ENCODE data around the gene C6orf136.
A peak's percentile ranks its signal among the peaks of the same experiment; 100 is the strongest.

The C6orf136 gene

GRCh38 chr6:30647242-30648116 is 546 bp downstream of the C6orf136 start:
- Histone ChIP-seq H3K4me2 (ENCODE audit: low read length) (peak overlapping the region; percentile 70), H3K27me3 (ENCODE audit: control insufficient read depth, insufficient read depth, low read length) (no peaks in the 10 kb centered on the region), H3K4me3 (ENCODE audit: low read depth, low read length) (peak overlapping the region; percentile 96), H3K79me2 (peaks cover 25% of the 10 kb centered on the region), H3K9me3 (ENCODE audit: control insufficient read depth, low read length) (no peaks in the 10 kb centered on the region), H3K4me1 (peaks cover 9% of the 10 kb centered on the region), H2AFZ (peak overlapping the region; percentile 100), H3K36me3 (ENCODE audit: control insufficient read depth, insufficient read depth, low read length) (no peaks in the 10 kb centered on the region), H3K9ac (peak overlapping the region; percentile 93), H3K27ac (peak overlapping the region; percentile 95)
- TF ChIP-seq CTCF (IDR thresholded peaks at IDR 0.05) = no peak

DNA sequence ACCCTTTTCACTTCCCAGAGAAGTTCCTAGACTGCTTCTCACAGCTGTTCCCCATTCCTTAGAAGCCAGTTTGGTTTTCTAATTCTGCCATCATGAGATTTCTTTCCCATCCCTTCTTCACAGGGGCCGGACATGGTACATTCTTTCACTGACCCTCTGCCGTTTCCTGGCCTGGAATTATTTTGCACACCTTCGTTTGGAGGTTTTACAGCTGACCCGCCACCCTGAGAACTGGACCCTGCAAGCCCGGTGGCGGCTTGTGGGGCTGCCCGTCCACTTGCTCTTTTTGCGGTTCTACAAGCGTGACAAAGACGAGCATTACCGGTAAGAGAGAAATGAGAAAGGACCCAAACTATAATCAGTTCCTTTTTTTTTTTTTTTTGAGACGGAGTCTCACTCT is 4.2 kb downstream of the C6orf136 start:
- Histone ChIP-seq H3K9ac (no peak overlapping the region), H3K4me1 (peaks cover 5% of the 10 kb centered on the region), H3K4me3 (ENCODE audit: low read depth, low read length) (no peak overlapping the region), H3K79me2 (peaks cover 18% of the 10 kb centered on the region), H3K27ac (no peak overlapping the region), H3K36me3 (ENCODE audit: control insufficient read depth, insufficient read depth, low read length) (no peaks in the 10 kb centered on the region), H3K9me3 (ENCODE audit: control insufficient read depth, low read length) (no peaks in the 10 kb centered on the region), H2AFZ (no peak overlapping the region), H3K27me3 (ENCODE audit: control insufficient read depth, insufficient read depth, low read length) (no peaks in the 10 kb centered on the region), H3K4me2 (ENCODE audit: low read length) (no peak overlapping the region)
- no peak for TF ChIP-seq CTCF (IDR thresholded peaks at IDR 0.05)

GRCh38 chr6:30654798-30655742 is 8.1 kb downstream of the C6orf136 start:
- no peaks in the 10 kb centered on the region for H3K9me3 ChIP-seq (ENCODE audit: control insufficient read depth, low read length)
- no peak overlapping the region for H3K4me3 ChIP-seq (ENCODE audit: low read depth, low read length)
- H3K79me2 ChIP-seq = no peaks in the 10 kb centered on the region
- no peak overlapping the region for H3K4me2 ChIP-seq (ENCODE audit: low read length)
- TF ChIP-seq CTCF (IDR thresholded peaks at IDR 0.05) = no peak
- no peaks in the 10 kb centered on the region for H3K27me3 ChIP-seq (ENCODE audit: control insufficient read depth, insufficient read depth, low read length)
- H3K9ac ChIP-seq = no peak overlapping the region
- H3K4me1 ChIP-seq = no peaks in the 10 kb centered on the region
- H3K27ac ChIP-seq = no peak overlapping the region
- no peaks in the 10 kb centered on the region for H3K36me3 ChIP-seq (ENCODE audit: control insufficient read depth, insufficient read depth, low read length)
- H2AFZ ChIP-seq = no peak overlapping the region

DNA sequence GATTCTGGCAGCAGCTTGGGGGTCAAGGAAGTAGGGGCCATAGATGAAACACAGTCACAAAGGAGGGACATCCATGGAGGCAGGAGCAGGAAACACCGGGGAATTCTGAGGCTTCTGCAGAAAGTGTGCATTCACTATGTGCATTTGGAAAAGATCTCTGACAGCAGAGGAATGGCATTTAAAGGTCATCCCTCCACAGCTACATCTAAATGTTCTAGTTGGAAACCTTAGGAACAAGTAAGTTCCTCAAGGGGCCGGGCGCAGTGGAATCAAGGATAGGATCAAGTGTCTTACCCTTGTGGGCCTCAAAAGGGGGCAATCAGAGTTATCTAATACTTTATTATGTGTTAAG is 8.8 kb downstream of the C6orf136 start:
- H3K4me2 ChIP-seq (ENCODE audit: low read length) = no peak overlapping the region
- H2AFZ ChIP-seq = no peak overlapping the region
- no peaks in the 10 kb centered on the region for H3K4me1 ChIP-seq
- no peak overlapping the region for H3K9ac ChIP-seq
- H3K79me2 ChIP-seq = no peaks in the 10 kb centered on the region
- no peak for TF ChIP-seq CTCF (IDR thresholded peaks at IDR 0.05)
- H3K27ac ChIP-seq = no peak overlapping the region
- no peak overlapping the region for H3K4me3 ChIP-seq (ENCODE audit: low read depth, low read length)
- no peaks in the 10 kb centered on the region for H3K36me3 ChIP-seq (ENCODE audit: control insufficient read depth, insufficient read depth, low read length)
- H3K9me3 ChIP-seq (ENCODE audit: control insufficient read depth, low read length) = no peaks in the 10 kb centered on the region
- no peaks in the 10 kb centered on the region for H3K27me3 ChIP-seq (ENCODE audit: control insufficient read depth, insufficient read depth, low read length)
